HG03060 (cell line): ENCODE results near the gene TTC16.

Experiments
- ATAC-seq: cut with Tn5 transposase; IDR thresholded peaks from one replicate; pipeline ENCODE4 v1.9.1; 2021; ENCODE audit warnings: low read depth, moderate number of reproducible peaks; ENCODE audit not compliant: unreplicated experiment

The TTC16 gene

GRCh38 chr9:127720031-127720864 lies 4.4 kb downstream of the TTC16 start:
- no peak for ATAC-seq

GRCh38 chr9:127720865-127721227 lies 5.0 kb downstream of the TTC16 start:
- no peak for ATAC-seq

- ATAC-seq = no peak
Measured at GRCh38 chr9:127721391-127721821, 5.5 kb downstream of the TTC16 start.

- ATAC-seq = no peak
Measured at GRCh38 chr9:127722055-127722745, 6.3 kb downstream of the TTC16 start.

GRCh38 chr9:127723013-127723412 lies 7.1 kb downstream of the TTC16 start:
- ATAC-seq = no peak

GRCh38 chr9:127723444-127723843 lies 7.6 kb downstream of the TTC16 start:
- ATAC-seq = no peak

- no peak for ATAC-seq
Measured at GRCh38 chr9:127724012-127724411, 8.1 kb downstream of the TTC16 start.

GRCh38 chr9:127726871-127727270 lies 11.0 kb downstream of the TTC16 start:
- no peak for ATAC-seq

- no peak for ATAC-seq
Measured at GRCh38 chr9:127728808-127729207, 12.9 kb downstream of the TTC16 start.

GRCh38 chr9:127729522-127730256 lies 13.8 kb downstream of the TTC16 start:
- ATAC-seq = no peak

- ATAC-seq = no peak
Measured at GRCh38 chr9:127730262-127730661, 14.4 kb downstream of the TTC16 start.

- ATAC-seq = no peak
Measured at GRCh38 chr9:127730799-127731410, 15.0 kb downstream of the TTC16 start.

- no peak for ATAC-seq
Measured at GRCh38 chr9:127731938-127732337, 16.1 kb downstream of the TTC16 start.

GRCh38 chr9:127732444-127732843 lies 16.6 kb downstream of the TTC16 start:
- no peak for ATAC-seq

- no peak for ATAC-seq
Measured at GRCh38 chr9:127733614-127734013, 17.7 kb downstream of the TTC16 start.

- ATAC-seq = no peak
Measured at GRCh38 chr9:127734247-127734746, 18.4 kb downstream of the TTC16 start.

- peak; percentile 66 for ATAC-seq
Measured at GRCh38 chr9:127734747-127735529, 19.1 kb downstream of the TTC16 start, which contains the start of gene TOR2A. TSS of gene TOR2A (minus strand) at chr9:127735294. CDS start at chr9:127735270, 24 bp downstream.

GRCh38 chr9:127735530-127736185 lies 19.8 kb downstream of the TTC16 start:
- ATAC-seq = no peak

- no peak for ATAC-seq
Measured at GRCh38 chr9:127738666-127739065, 22.8 kb downstream of the TTC16 start.
